Epithelial cell of proximal tubule (primary cell): ENCODE measurements around the gene RORC. TPM values are rescaled to one million over a fixed set of nuclear protein-coding genes. Genes with fewer than 3 reads are reported as not detected.
"Not testable (repeated sequence)": the region's sequence is repeated elsewhere in the genome, so short reads cannot be mapped to it uniquely, and the experiment has no call there.

Experiments
- DNase-seq: peaks from one replicate; pipeline ENCODE4 v3.0.0-alpha.2; 2011; ENCODE audit warnings: low read depth
- H3K4me3 ChIP-seq: 2 replicates; pipeline ENCODE4 v1.5.1; 2011; ENCODE audit warnings: low read depth, mild to moderate bottlenecking, low read length
- CTCF ChIP-seq: conservative IDR thresholded peaks from 2 replicates; pipeline ENCODE4 v1.5.1; 2012; ENCODE audit warnings: low read depth, mild to moderate bottlenecking, low read length
- total RNA-seq: library from RNA; depleted of rRNA; stranded (reverse); fragments of >200 nt; gene quantifications from 2 replicates; pipeline ENCODE4 v1.2.3, GENCODE V29; 2015

The RORC gene
- total RNA-seq, 1 donor from 2014 or later, result not detected

GRCh38 chr1:151855933-151856332 lies 24.3 kb upstream of the RORC start:
- H3K4me3 ChIP-seq, result no peak overlapping the region
- no peak for DNase-seq
- TF ChIP-seq CTCF, result no peak

GRCh38 chr1:151855516-151855915 lies 23.9 kb upstream of the RORC start:
- not testable (repeated sequence) for H3K4me3 ChIP-seq, DNase-seq

GRCh38 chr1:151854658-151855057 lies 23.1 kb upstream of the RORC start:
- DNase-seq, result no peak
- no peak for TF ChIP-seq CTCF

GRCh38 chr1:151853411-151853943 lies 21.9 kb upstream of the RORC start, which contains the start of gene THEM5:
TSS of gene THEM5 (minus strand) at chr1:151853712. CDS start at chr1:151853565, 147 bp downstream.
- H3K4me3 ChIP-seq, result no peak within 1 kb of the TSS
- no peak for TF ChIP-seq CTCF
- no peak for DNase-seq

More at GRCh38 chr1:151854658-151855057, 23.1 kb upstream of the RORC start:
- no peak overlapping the region for H3K4me3 ChIP-seq

- no peak overlapping the region for H3K4me3 ChIP-seq
- no peak for DNase-seq
- no peak for TF ChIP-seq CTCF
Measured at GRCh38 chr1:151852733-151853132, 21.1 kb upstream of the RORC start.

GRCh38 chr1:151851886-151852285 lies 20.3 kb upstream of the RORC start:
- DNase-seq, result no peak
- no peak for TF ChIP-seq CTCF
- no peak overlapping the region for H3K4me3 ChIP-seq

- TF ChIP-seq CTCF, result no peak
- DNase-seq, result no peak
- no peak overlapping the region for H3K4me3 ChIP-seq
Measured at GRCh38 chr1:151849871-151850270, 18.3 kb upstream of the RORC start.
